ENCODE results near the gene ZNF26.
A peak's percentile ranks its signal among the peaks of the same experiment; 100 is the strongest.

Gene ZNF26

DNA sequence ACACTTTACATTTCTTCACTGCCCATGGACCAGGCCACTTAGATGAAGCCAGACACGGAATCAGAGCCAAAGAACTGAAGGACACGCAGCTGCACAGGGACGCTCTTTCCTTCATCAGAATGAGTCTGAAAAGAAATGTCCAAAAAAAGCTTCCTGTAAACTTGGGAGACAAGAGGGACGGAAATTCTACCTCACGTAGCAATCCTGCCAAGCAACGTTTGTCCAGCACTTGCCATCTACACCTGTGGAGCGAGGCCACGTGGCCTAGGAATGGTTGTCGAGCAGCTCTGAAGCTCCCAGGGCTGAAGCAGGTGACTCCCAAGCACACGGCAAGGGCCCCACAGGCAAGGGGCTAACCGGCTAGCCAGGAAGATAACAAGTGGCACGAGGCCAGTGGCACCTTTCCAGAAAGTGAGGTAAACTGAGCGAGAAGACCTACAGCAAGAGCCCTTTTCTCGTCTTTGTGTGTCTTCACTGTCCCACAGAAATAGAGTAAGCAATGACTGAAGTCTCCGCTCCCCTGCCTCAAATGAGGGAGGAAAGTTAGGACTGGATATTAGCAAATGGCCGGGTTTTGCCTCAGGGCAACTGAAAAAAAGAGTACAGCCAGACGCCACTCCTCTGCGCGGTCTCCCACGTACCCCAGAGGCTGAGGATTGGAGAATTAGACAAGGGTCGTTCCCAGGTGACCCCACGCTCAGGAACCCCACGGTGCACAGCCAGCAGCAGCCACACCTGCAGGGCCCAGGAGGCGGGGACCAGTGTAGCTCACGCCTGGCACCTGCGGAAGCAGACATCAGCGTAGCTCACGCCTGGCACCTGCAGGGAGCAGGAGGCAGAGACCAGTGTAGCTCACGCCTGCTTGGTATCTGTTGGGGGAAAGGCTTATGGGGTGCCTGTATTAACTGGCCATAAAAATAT lies 37.8 kb upstream of the ZNF26 start:
- no peak for FAIRE-seq
- DNase-seq (ENCODE audit: insufficient read length, low spot score), result no peak
- TF ChIP-seq TAF1 (IDR thresholded peaks at IDR 0.05; ENCODE audit: low read depth, low read length), result no peak
- TF ChIP-seq POLR2A (IDR thresholded peaks at IDR 0.05; ENCODE audit: low read depth, low read length), result no peak
- TF ChIP-seq PAX5 (IDR thresholded peaks at IDR 0.05; ENCODE audit: insufficient read depth, low read length, severe bottlenecking), result no peak
- no peak for TF ChIP-seq POU2F2 (IDR thresholded peaks at IDR 0.05; ENCODE audit: low read depth, low read length)
- TF ChIP-seq SPI1 (IDR thresholded peaks at IDR 0.05; ENCODE audit: low read depth, low read length), result no peak
- TF ChIP-seq POLR2AphosphoS5 (IDR thresholded peaks at IDR 0.05; ENCODE audit: low read depth, low read length), result no peak

DNA sequence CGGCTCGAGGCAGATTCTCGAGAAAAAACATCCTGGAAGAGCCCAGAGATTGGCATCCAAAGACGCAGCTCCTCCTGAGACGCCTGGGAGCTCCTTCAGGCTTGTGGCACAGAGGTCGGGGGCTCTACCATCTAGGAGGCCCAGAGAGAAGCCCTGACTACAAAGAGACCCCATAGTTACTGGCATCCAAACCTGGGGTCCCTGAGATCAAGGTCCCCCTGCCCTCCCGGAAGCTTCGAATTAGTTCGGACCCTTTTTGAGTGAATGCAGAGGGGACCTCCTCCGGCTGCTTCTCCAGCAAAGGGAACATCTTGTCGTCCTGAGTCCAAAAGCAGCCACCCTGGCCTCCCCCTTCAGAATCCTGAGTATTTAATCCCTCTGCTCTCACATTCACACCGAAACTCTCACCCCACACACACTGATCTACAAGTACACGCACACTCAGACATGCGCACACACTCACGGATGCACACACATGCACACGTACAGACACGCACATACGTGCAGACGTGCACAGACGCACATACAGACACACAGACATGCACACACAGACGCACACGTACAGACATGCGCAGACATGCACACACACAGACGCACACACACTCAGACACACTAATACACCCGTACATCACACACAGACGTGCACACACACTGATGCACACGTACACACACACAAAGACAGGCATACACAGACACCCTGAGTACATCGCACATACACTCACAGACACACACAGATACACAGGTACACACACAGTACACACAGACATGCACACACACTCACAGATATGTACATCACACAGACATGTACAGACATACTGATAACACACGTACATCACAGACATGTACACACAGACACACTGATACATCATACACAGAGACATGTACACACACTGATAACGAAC lies 36.0 kb upstream of the ZNF26 start:
- DNase-seq (ENCODE audit: insufficient read length, low spot score) (no peak), FAIRE-seq (no peak)
- TF ChIP-seq POLR2A (IDR thresholded peaks at IDR 0.05; ENCODE audit: low read depth, low read length) (no peak), POU2F2 (IDR thresholded peaks at IDR 0.05; ENCODE audit: low read depth, low read length) (no peak), POLR2AphosphoS5 (IDR thresholded peaks at IDR 0.05; ENCODE audit: low read depth, low read length) (no peak), TAF1 (IDR thresholded peaks at IDR 0.05; ENCODE audit: low read depth, low read length) (no peak), SPI1 (IDR thresholded peaks at IDR 0.05; ENCODE audit: low read depth, low read length) (no peak), PAX5 (IDR thresholded peaks at IDR 0.05; ENCODE audit: insufficient read depth, low read length, severe bottlenecking) (no peak)

DNA sequence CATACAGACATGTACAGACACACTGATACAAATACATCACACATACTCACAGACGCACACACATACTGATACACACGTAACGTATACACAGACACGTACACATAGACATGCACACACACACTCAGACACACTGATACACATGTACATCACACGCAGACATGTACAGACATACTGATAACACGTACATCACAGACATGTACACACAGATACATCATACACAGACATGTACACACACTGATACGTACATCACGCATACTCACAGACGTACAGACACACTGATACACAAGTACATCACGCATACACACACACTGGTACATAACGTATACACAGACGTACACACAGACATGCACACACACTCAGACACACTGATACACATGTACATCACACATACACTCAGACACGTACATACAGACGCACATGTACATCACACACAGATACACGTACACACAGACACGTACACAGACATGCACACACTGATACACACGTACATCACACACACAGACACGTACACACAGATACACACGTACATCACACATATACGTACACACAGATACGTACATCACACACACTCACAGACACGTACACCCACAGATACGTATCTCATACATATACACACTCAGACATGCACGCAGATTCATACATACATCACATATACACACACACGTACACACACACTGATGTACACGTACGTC lies 35.2 kb upstream of the ZNF26 start:
- DNase-seq (ENCODE audit: insufficient read length, low spot score), result no peak
- FAIRE-seq, result peak; percentile 98
- no peak for TF ChIP-seq PAX5 (IDR thresholded peaks at IDR 0.05; ENCODE audit: insufficient read depth, low read length, severe bottlenecking)
- no peak for TF ChIP-seq POLR2A (IDR thresholded peaks at IDR 0.05; ENCODE audit: low read depth, low read length)
- no peak for TF ChIP-seq SPI1 (IDR thresholded peaks at IDR 0.05; ENCODE audit: low read depth, low read length)

DNA sequence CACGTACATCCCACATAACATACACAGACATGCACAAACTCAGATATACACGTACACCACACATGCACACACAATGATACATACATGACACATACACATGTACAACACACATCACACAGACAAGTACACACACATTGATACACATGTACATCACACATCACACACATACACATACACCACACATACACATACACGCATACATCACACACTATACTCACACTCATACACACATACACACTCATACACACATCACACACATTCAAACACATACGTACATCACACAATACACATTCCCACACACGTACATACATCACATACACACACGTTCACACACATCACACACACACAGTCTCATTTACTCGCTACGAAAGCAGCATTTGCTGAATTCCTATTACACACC lies 34.5 kb upstream of the ZNF26 start:
- TF ChIP-seq POU2F2 (IDR thresholded peaks at IDR 0.05; ENCODE audit: low read depth, low read length) (no peak), POLR2AphosphoS5 (IDR thresholded peaks at IDR 0.05; ENCODE audit: low read depth, low read length) (no peak), POLR2A (IDR thresholded peaks at IDR 0.05; ENCODE audit: low read depth, low read length) (no peak), PAX5 (IDR thresholded peaks at IDR 0.05; ENCODE audit: insufficient read depth, low read length, severe bottlenecking) (no peak), SPI1 (IDR thresholded peaks at IDR 0.05; ENCODE audit: low read depth, low read length) (no peak), TAF1 (IDR thresholded peaks at IDR 0.05; ENCODE audit: low read depth, low read length) (no peak)
- no peak for FAIRE-seq
- no peak for DNase-seq (ENCODE audit: insufficient read length, low spot score)

- TF ChIP-seq TAF1 (IDR thresholded peaks at IDR 0.05; ENCODE audit: low read depth, low read length), result no peak
- no peak for TF ChIP-seq SPI1 (IDR thresholded peaks at IDR 0.05; ENCODE audit: low read depth, low read length)
- no peak for TF ChIP-seq POLR2AphosphoS5 (IDR thresholded peaks at IDR 0.05; ENCODE audit: low read depth, low read length)
- no peak for TF ChIP-seq PAX5 (IDR thresholded peaks at IDR 0.05; ENCODE audit: insufficient read depth, low read length, severe bottlenecking)
- no peak for TF ChIP-seq POLR2A (IDR thresholded peaks at IDR 0.05; ENCODE audit: low read depth, low read length)
- TF ChIP-seq POU2F2 (IDR thresholded peaks at IDR 0.05; ENCODE audit: low read depth, low read length), result no peak
- DNase-seq (ENCODE audit: insufficient read length, low spot score) (no peak), FAIRE-seq (no peak)
Measured at GRCh38 chr12:132952371-132953162, 33.6 kb upstream of the ZNF26 start.

- DNase-seq (ENCODE audit: insufficient read length, low spot score) (no peak), FAIRE-seq (no peak)
- no peak for TF ChIP-seq POLR2A (IDR thresholded peaks at IDR 0.05; ENCODE audit: low read depth, low read length)
- TF ChIP-seq SPI1 (IDR thresholded peaks at IDR 0.05; ENCODE audit: low read depth, low read length), result no peak
- no peak for TF ChIP-seq POLR2AphosphoS5 (IDR thresholded peaks at IDR 0.05; ENCODE audit: low read depth, low read length)
- no peak for TF ChIP-seq POU2F2 (IDR thresholded peaks at IDR 0.05; ENCODE audit: low read depth, low read length)
Measured at GRCh38 chr12:132953163-132953425, 33.1 kb upstream of the ZNF26 start.

- FAIRE-seq (no peak), DNase-seq (ENCODE audit: insufficient read length, low spot score) (no peak)
- TF ChIP-seq PAX5 (IDR thresholded peaks at IDR 0.05; ENCODE audit: insufficient read depth, low read length, severe bottlenecking) (no peak), SPI1 (IDR thresholded peaks at IDR 0.05; ENCODE audit: low read depth, low read length) (no peak), POU2F2 (IDR thresholded peaks at IDR 0.05; ENCODE audit: low read depth, low read length) (no peak), POLR2AphosphoS5 (IDR thresholded peaks at IDR 0.05; ENCODE audit: low read depth, low read length) (no peak), POLR2A (IDR thresholded peaks at IDR 0.05; ENCODE audit: low read depth, low read length) (no peak), TAF1 (IDR thresholded peaks at IDR 0.05; ENCODE audit: low read depth, low read length) (no peak)
Measured at GRCh38 chr12:132953771-132954170, 32.4 kb upstream of the ZNF26 start.

DNA sequence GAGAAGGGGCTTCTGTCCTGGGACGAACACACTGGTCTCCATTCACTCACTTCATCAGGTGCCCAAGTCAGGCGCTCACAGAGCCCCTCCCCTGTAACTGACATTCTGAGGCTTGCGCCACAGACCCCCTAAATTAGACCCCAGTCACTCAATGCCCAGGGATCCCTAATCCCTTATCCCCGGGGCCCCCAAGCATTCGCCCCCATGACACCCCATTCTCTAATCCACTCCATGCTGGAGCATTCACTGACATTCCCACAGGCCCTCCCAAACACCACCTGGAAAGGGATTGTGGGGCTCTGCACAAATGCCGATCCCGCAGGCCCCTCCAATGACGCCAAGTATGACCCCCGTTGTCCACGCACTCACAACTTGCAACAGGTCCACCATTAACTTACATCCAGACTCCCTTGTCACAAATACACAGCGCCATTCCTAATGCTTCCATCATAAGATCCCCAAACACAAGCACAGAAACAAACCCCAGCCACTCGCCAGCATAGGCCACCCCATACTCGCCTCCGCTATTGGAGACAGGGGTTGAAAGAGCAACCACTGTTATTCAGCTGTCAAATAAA lies 31.6 kb upstream of the ZNF26 start:
- DNase-seq (ENCODE audit: insufficient read length, low spot score), result no peak
- TF ChIP-seq POU2F2 (IDR thresholded peaks at IDR 0.05; ENCODE audit: low read depth, low read length) (no peak), PAX5 (IDR thresholded peaks at IDR 0.05; ENCODE audit: insufficient read depth, low read length, severe bottlenecking) (no peak), SPI1 (IDR thresholded peaks at IDR 0.05; ENCODE audit: low read depth, low read length) (no peak), POLR2A (IDR thresholded peaks at IDR 0.05; ENCODE audit: low read depth, low read length) (no peak), POLR2AphosphoS5 (IDR thresholded peaks at IDR 0.05; ENCODE audit: low read depth, low read length) (no peak), TAF1 (IDR thresholded peaks at IDR 0.05; ENCODE audit: low read depth, low read length) (no peak)

More for the DNA sequence above, 31.6 kb upstream of the ZNF26 start:
- FAIRE-seq, result no peak

Measured in GM12891 (cell line).